GM12873 (cell line): Measurements from ENCODE around the gene CHMP1B.

Experiments used
- TF ChIP-seq, protein P1 (sequence below): IDR thresholded peaks from 2 replicates; pipeline ENCODE4 v1.5.1; 2012; ENCODE audit warnings: low read depth, mild to moderate bottlenecking, moderate library complexity, low read length, control low read depth; ENCODE audit not compliant: insufficient read depth; ENCODE audit errors: missing control alignments

The CHMP1B gene

GRCh38 chr18:11821643-11822237, 29.5 kb upstream of the CHMP1B start:
- TF ChIP-seq, protein P1, sequence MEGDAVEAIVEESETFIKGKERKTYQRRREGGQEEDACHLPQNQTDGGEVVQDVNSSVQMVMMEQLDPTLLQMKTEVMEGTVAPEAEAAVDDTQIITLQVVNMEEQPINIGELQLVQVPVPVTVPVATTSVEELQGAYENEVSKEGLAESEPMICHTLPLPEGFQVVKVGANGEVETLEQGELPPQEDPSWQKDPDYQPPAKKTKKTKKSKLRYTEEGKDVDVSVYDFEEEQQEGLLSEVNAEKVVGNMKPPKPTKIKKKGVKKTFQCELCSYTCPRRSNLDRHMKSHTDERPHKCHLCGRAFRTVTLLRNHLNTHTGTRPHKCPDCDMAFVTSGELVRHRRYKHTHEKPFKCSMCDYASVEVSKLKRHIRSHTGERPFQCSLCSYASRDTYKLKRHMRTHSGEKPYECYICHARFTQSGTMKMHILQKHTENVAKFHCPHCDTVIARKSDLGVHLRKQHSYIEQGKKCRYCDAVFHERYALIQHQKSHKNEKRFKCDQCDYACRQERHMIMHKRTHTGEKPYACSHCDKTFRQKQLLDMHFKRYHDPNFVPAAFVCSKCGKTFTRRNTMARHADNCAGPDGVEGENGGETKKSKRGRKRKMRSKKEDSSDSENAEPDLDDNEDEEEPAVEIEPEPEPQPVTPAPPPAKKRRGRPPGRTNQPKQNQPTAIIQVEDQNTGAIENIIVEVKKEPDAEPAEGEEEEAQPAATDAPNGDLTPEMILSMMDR = no peak

DNA sequence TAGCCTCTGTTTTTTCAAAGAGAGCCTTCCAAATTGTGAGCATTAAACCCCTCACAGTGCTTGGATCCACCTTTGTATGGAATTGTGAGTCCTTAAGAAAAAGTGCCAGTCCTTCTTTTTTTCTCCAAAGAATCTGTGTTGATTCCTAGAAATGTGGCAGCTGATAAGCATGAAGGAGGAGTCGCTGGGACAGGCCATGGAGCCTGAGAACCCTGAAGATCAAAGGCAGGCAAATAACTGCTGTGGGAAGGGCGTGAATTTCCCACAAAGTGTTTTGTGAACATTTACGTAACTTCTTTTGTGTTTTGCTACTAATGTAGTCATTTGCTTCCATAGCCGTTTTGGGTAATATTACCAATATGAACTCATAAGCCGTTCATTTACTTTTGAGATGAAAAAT, 27.7 kb upstream of the CHMP1B start:
- TF ChIP-seq, protein P1 = no peak

DNA sequence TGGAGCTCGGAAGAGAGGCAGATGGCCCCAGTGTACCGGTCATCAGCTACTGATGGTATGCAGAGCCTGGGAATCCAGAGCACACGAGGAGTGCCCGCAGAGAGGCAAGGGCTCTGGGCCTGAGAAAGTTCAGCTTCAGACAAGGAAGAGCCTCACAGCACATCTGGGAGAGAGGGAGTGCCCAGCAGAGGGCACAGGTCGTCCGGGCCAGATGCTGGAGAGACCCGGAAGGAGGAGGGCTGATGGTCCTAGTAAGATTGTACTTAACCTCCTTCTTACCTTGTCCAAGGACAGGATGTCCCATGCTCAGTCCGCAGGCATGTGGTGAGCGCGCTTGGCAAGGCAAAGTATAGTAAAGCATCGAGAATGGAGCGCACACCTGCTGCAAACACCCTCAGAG, 24.4 kb upstream of the CHMP1B start:
- TF ChIP-seq, protein P1 = peak; percentile 16

DNA sequence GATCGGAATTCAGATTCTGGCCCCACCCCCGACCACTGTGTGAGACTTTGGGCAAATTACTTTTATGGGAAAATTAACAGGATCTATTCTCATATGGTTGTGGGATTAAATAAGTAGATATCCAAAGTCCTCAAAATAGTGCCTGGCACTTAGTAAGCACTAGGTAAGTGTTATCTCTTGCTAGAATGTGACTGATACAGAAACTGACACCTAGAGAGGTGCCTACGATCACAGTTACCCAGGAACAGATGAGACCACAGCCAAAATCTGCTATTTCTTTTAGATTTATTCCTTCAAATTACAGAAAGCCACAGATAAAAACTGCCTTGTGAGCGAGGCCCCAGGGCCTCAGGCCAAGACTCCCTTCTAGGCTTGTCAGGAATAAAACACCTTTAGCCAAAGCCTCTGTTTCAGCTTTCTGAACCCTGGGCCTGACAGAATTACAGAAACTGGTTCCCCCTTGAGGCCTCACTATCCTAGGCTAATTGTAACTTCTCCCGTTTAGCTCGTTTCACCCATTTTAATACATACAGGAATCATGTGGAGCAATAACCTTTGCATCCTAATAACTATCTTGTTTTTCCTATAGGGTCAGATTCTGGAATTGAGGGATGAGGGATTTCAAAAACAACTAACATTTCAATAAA, 22.3 kb upstream of the CHMP1B start:
- TF ChIP-seq, protein P1 = no peak

DNA sequence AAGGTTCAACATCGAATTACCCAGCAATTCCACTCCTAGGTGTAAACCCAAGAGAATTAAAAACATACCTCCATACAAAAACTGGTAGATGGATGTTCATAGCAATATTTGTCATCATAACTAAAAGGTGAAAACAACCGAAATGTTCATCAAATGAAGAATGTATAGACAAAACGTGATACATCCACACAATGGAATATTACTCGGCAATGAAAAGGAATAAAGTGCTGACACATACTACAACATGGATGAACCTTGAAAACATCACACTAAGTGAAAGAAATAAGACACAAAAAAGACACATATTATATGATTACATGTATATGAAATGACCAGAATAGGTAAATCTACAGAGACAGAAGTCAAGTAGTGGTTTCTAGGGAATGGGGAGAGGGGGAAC, 20.6 kb upstream of the CHMP1B start:
- TF ChIP-seq, protein P1 = no peak

DNA sequence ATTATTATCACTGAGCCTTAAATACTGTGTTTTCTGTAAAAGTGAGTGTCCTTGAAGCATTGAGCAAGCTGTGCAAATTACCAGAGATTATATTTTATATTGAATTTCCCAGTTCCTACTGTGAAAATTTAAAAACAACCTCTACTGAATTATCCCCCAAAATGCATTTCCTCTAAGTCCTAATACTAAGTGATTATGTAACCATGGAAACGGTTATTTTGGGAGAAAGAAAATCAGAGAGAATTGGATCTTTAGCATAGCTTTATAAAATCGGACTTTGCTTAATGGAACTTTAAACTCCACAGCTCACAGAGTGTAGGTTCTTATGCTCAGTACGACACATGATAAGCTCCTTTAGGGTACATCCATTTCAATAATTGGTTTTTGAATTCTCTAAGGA, 19.3 kb upstream of the CHMP1B start:
- TF ChIP-seq, protein P1 = no peak

GRCh38 chr18:11834772-11835171, 16.4 kb upstream of the CHMP1B start:
- TF ChIP-seq, protein P1 = no peak
